ENCODE results near the gene KATNBL1. TPM values are rescaled to one million over a fixed set of nuclear protein-coding genes. Genes with fewer than 3 reads are reported as not detected.
A peak's percentile ranks its signal among the peaks of the same experiment; 100 is the strongest.

The KATNBL1 gene
- total RNA-seq, 1 experiment from 2014 or later, result 12.9 TPM

DNA sequence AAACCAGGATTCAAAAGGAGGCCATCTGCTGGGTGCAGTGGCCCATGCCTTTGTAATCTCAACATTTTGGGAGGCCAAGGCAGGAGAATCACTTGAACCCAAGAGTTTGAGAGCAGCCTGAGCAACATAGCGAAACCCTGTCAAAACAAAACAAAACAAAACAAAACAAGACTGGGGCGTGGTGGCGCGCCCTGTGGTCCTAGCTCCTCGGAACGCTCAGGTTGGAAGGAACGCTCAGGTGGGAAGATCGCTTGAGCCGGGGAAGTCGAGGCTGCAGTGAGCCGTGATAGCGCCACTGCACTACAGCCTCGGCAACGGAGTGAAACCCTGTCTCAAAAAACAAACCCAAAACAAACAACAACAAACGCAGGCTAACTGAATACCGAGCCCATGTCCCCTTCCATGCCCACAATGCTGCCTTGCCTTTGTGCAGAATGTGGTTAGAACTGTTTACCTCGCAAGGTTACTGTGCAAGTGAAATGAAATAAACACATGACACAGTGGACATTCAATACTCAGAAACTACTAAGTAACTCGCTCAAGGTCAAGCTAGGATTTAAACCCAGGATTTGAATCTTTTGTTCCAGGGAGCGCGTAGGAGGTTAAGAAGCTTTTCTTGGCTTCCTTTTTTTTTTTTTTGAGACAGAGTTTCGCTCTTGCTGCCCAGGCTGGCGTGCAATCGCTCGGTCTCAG lies 14.2 kb upstream of the KATNBL1 start:
- Mint-ChIP-seq H3K4me3 (ENCODE audit: low read depth, unreplicated experiment) (peak overlapping the region; percentile 83), H3K27ac (ENCODE audit: unreplicated experiment) (peak overlapping the region; percentile 98), H3K4me1 (ENCODE audit: low read depth, unreplicated experiment) (no peaks in the 10 kb centered on the region), H3K27me3 (ENCODE audit: unreplicated experiment) (no peaks in the 10 kb centered on the region), H3K36me3 (ENCODE audit: insufficient read depth, unreplicated experiment) (peaks cover 12% of the 10 kb centered on the region), H3K9me3 (ENCODE audit: low read depth, unreplicated experiment) (no peaks in the 10 kb centered on the region)
- CTCF ChIA-PET, result no interaction called here
- no peak for TF ChIP-seq CTCF (IDR thresholded peaks at IDR 0.05; ENCODE audit: unreplicated experiment)
- intact Hi-C loops (cut with micrococcal nuclease; ENCODE audit: unreplicated experiment), result loop anchor here (10.0 kb wide), 1 partner anchor 111 kb away; the partner anchor contains the start of gene SLC12A6
- no peak for DNase-seq
- no TSS peak for BruUV-seq (replicated peaks)

DNA sequence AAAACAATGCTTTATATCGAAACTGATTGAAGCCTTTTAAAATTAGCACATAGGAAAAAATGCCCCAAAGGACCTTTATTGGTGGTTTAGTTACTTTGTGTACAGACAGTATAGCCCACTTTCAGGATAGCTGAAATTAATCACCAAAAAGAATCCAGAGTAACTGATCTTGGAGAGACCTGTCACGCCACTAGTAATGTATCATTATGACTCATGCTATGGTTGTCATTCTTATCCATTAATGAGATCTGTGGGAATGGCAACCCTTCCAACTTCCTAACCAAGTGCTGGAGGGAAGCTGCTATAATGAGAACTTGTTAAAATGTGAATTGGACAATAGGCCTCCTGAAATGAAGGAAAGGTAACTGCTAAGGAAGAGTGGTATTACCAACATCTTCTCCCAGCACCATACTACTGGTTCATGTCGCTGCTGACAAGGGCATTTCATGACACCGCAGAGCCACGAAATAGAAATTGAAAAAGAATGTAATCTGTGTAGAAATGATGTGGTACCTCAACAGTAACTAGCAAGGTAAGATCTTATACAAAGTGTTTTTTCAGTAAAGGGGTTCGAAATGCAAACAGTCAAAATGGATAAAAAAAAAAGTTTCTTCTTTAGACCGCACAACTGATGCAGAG lies 7.8 kb upstream of the KATNBL1 start:
- CTCF ChIA-PET, result no interaction called here
- H3K4me3 Mint-ChIP-seq (ENCODE audit: low read depth, unreplicated experiment), result no peak overlapping the region
- H3K36me3 Mint-ChIP-seq (ENCODE audit: insufficient read depth, unreplicated experiment), result no peaks in the 10 kb centered on the region
- H3K27ac Mint-ChIP-seq (ENCODE audit: unreplicated experiment), result no peak overlapping the region
- intact Hi-C loops (cut with micrococcal nuclease; ENCODE audit: unreplicated experiment), result no loop called here
- H3K4me1 Mint-ChIP-seq (ENCODE audit: low read depth, unreplicated experiment), result no peaks in the 10 kb centered on the region
- H3K27me3 Mint-ChIP-seq (ENCODE audit: unreplicated experiment), result no peaks in the 10 kb centered on the region
- no peaks in the 10 kb centered on the region for H3K9me3 Mint-ChIP-seq (ENCODE audit: low read depth, unreplicated experiment)
- no peak for TF ChIP-seq CTCF (IDR thresholded peaks at IDR 0.05; ENCODE audit: unreplicated experiment)
- BruUV-seq (replicated peaks), result no TSS peak
- no peak for DNase-seq

DNA sequence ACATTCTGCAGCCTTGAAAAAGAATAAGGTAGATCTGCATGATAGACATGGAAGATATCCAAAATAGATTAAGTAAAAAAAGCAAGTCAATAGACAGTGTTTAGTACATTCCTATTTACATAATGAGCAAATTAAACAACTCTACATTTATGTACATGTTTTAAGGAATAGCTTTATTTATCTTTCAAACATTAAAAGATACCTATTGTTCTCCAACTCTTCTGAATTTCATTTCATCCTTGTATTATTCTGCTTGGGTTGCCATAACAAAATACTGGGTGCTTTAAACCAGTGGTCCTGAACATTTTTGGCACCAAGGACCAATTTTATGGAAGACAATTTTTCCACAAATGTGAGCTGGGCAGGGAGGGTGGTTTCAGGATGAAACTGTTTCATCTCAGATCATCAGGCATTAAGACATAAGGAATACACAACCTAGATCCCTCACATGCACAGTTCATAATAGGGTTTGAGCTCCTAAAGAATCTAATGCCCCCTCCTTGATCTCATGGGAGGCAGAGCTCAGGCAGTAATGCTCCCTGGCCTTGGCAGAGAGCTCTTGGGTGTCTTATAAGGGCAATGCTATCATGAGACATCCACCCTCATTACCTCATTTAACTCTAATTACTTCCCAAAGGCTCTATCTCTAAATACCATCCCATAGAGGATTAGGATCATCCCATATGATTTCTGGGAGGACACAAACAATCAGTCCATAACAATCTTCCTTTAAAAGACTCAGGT lies 6.8 kb upstream of the KATNBL1 start:
- no TSS peak for BruUV-seq (replicated peaks)
- no peak for DNase-seq
- no peak for TF ChIP-seq CTCF (IDR thresholded peaks at IDR 0.05; ENCODE audit: unreplicated experiment)
- Mint-ChIP-seq H3K4me3 (ENCODE audit: low read depth, unreplicated experiment) (no peak overlapping the region), H3K27me3 (ENCODE audit: unreplicated experiment) (no peaks in the 10 kb centered on the region), H3K36me3 (ENCODE audit: insufficient read depth, unreplicated experiment) (no peaks in the 10 kb centered on the region), H3K27ac (ENCODE audit: unreplicated experiment) (no peak overlapping the region), H3K4me1 (ENCODE audit: low read depth, unreplicated experiment) (no peaks in the 10 kb centered on the region), H3K9me3 (ENCODE audit: low read depth, unreplicated experiment) (no peaks in the 10 kb centered on the region)
- intact Hi-C loops (cut with micrococcal nuclease; ENCODE audit: unreplicated experiment), result no loop called here
- CTCF ChIA-PET, result no interaction called here

DNA sequence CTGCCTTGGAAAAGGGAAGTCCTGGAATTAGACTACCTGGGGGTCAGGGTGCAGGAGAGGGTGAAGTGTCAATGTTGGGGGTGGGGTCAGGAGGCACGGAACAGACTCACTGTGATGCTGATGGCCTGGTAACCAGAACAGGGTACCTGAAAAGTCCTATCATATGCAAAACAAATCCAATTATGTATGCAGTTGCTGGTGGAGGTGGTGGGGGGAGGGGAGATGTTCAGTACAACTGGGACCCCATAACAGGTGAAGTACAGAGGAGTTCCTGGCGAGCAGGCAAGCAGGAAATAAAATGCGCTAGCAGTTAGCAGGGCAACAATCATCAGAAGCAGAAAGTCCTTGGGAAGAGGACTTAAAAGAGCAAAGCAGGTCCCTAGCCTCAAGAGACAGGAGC lies 4.2 kb upstream of the KATNBL1 start:
- Mint-ChIP-seq H3K27me3 (ENCODE audit: unreplicated experiment) (no peaks in the 10 kb centered on the region), H3K4me1 (ENCODE audit: low read depth, unreplicated experiment) (no peaks in the 10 kb centered on the region), H3K9me3 (ENCODE audit: low read depth, unreplicated experiment) (no peaks in the 10 kb centered on the region), H3K27ac (ENCODE audit: unreplicated experiment) (no peak overlapping the region), H3K4me3 (ENCODE audit: low read depth, unreplicated experiment) (no peak overlapping the region), H3K36me3 (ENCODE audit: insufficient read depth, unreplicated experiment) (no peaks in the 10 kb centered on the region)
- intact Hi-C loops (cut with micrococcal nuclease; ENCODE audit: unreplicated experiment), result loop anchor here (5.0 kb wide), 1 partner anchor 152 kb away; no protein-coding TSS in a partner anchor
- DNase-seq, result no peak
- no peak for TF ChIP-seq CTCF (IDR thresholded peaks at IDR 0.05; ENCODE audit: unreplicated experiment)
- CTCF ChIA-PET, result no interaction called here
- BruUV-seq (replicated peaks), result no TSS peak
